ENCODE results near the gene MYO16.
A peak's percentile ranks its signal among the peaks of the same experiment; 100 is the strongest.

MYO16 gene

GRCh38 chr13:108606424-108606823 lies 23.0 kb upstream of the MYO16 start:
- no peak overlapping the region for H3K4me3 ChIP-seq (ENCODE audit: low read depth, low read length)
- DNase-seq (ENCODE audit: low read depth): no peak
- no peak for TF ChIP-seq CTCF (conservative IDR thresholded peaks at IDR 0.05; ENCODE audit: low read depth, low read length)

- peak; percentile 77 for TF ChIP-seq CTCF (conservative IDR thresholded peaks at IDR 0.05; ENCODE audit: low read depth, low read length)
- peak; percentile 81 for DNase-seq (ENCODE audit: low read depth)
- no peak overlapping the region for H3K4me3 ChIP-seq (ENCODE audit: low read depth, low read length)
These were observed 20.1 kb upstream of the MYO16 start for GRCh38 chr13:108609353-108609752.

- H3K4me3 ChIP-seq (ENCODE audit: low read depth, low read length): no peak overlapping the region
- no peak for DNase-seq (ENCODE audit: low read depth)
- no peak for TF ChIP-seq CTCF (conservative IDR thresholded peaks at IDR 0.05; ENCODE audit: low read depth, low read length)
These were observed 18.9 kb upstream of the MYO16 start for GRCh38 chr13:108610507-108610906.

- no peak for TF ChIP-seq CTCF (conservative IDR thresholded peaks at IDR 0.05; ENCODE audit: low read depth, low read length)
- no peak for DNase-seq (ENCODE audit: low read depth)
- no peak overlapping the region for H3K4me3 ChIP-seq (ENCODE audit: low read depth, low read length)
These were observed 14.2 kb upstream of the MYO16 start for GRCh38 chr13:108615241-108615640.

- no peak for DNase-seq (ENCODE audit: low read depth)
- no peak overlapping the region for H3K4me3 ChIP-seq (ENCODE audit: low read depth, low read length)
- no peak for TF ChIP-seq CTCF (conservative IDR thresholded peaks at IDR 0.05; ENCODE audit: low read depth, low read length)
These were observed 11.2 kb upstream of the MYO16 start for GRCh38 chr13:108618233-108618632.

- no peak for TF ChIP-seq CTCF (conservative IDR thresholded peaks at IDR 0.05; ENCODE audit: low read depth, low read length)
- no peak overlapping the region for H3K4me3 ChIP-seq (ENCODE audit: low read depth, low read length)
- DNase-seq (ENCODE audit: low read depth): no peak
These were observed 7.9 kb upstream of the MYO16 start for GRCh38 chr13:108621462-108621861.

GRCh38 chr13:108624108-108624507 lies 5.3 kb upstream of the MYO16 start:
- no peak for DNase-seq (ENCODE audit: low read depth)
- no peak for TF ChIP-seq CTCF (conservative IDR thresholded peaks at IDR 0.05; ENCODE audit: low read depth, low read length)
- no peak overlapping the region for H3K4me3 ChIP-seq (ENCODE audit: low read depth, low read length)
